ENCODE data around the gene TSPAN16. TPM values are rescaled to one million over a fixed set of nuclear protein-coding genes. Genes with fewer than 3 reads are reported as not detected.

The TSPAN16 gene
- total and polyA plus RNA-seq, 8 donors = not detected

DNA sequence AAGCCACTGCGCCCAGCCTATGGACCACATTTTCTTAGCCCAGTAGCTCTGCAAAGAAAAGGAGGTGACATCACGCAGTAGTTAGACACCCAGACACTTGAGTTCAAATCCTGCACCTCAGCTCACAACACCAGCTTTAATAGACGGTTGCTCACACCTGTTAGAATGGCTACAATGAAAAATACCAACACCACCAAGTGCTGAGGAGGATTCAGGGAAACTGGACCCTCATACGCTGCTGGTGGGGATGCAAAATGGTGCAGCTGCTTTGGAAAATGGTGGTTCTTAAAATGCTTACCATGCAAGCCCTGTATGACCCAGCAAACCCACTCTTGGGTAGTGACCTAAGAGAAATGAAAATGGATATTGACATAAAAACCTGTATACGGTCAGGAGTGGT, 22.0 kb upstream of the TSPAN16 start:
- WGBS, 2 donors = 69 to 88% methylated on average over 5 of the region's 5 CpGs
- no peak for ATAC-seq
- no peaks in the 10 kb centered on the region for H3K4me1 ChIP-seq
- H3K27me3 ChIP-seq = no peaks in the 10 kb centered on the region
- no peak for FAIRE-seq
- DNase-seq = no peak
- H3K27ac ChIP-seq = no peak overlapping the region
- H3K4me3 ChIP-seq = no peak overlapping the region
- no peaks in the 10 kb centered on the region for H3K36me3 ChIP-seq
- H3K9me3 ChIP-seq = no peaks in the 10 kb centered on the region
- TF ChIP-seq, protein P1, sequence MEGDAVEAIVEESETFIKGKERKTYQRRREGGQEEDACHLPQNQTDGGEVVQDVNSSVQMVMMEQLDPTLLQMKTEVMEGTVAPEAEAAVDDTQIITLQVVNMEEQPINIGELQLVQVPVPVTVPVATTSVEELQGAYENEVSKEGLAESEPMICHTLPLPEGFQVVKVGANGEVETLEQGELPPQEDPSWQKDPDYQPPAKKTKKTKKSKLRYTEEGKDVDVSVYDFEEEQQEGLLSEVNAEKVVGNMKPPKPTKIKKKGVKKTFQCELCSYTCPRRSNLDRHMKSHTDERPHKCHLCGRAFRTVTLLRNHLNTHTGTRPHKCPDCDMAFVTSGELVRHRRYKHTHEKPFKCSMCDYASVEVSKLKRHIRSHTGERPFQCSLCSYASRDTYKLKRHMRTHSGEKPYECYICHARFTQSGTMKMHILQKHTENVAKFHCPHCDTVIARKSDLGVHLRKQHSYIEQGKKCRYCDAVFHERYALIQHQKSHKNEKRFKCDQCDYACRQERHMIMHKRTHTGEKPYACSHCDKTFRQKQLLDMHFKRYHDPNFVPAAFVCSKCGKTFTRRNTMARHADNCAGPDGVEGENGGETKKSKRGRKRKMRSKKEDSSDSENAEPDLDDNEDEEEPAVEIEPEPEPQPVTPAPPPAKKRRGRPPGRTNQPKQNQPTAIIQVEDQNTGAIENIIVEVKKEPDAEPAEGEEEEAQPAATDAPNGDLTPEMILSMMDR (IDR thresholded peaks at IDR 0.05) = no peak
- intact Hi-C loops (cut with DNase I) = no loop called here

DNA sequence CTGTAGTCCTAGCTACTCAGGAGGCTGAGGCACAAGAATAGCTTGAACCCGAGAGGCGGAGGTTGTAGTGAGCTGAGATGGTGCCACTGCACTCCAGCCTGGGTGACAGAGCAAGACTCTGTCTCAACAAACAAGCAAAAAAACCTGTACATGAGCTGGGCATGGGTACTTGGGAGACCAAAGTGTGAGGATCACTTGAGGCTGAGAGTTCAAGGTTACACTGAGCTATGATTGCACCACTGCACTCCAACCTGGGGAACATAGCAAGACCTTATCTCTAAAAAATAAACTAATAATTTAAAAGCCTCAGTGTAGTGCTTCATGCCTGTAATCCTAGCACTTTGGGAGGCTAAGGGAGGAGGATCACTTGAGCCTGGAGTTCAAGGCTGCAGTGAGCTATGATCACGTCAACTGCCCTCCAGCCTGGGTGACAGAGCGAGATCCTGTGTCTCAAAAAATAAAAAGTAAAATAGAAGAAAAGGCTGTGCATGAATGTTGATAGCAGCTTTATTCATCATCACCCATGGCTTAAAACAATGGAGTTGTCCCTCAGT, 21.4 kb upstream of the TSPAN16 start:
- intact Hi-C loops (cut with DNase I) = no loop called here
- Histone ChIP-seq H3K27me3 (no peaks in the 10 kb centered on the region), H3K4me3 (no peak overlapping the region), H3K27ac (no peak overlapping the region), H3K9me3 (no peaks in the 10 kb centered on the region), H3K36me3 (no peaks in the 10 kb centered on the region), H3K4me1 (no peaks in the 10 kb centered on the region)
- DNase-seq (no peak), ATAC-seq (no peak), FAIRE-seq (no peak)
- TF ChIP-seq, protein P1 (IDR thresholded peaks at IDR 0.05) = no peak
- WGBS, 2 donors = 70 to 71% methylated on average over 4 of the region's 4 CpGs

DNA sequence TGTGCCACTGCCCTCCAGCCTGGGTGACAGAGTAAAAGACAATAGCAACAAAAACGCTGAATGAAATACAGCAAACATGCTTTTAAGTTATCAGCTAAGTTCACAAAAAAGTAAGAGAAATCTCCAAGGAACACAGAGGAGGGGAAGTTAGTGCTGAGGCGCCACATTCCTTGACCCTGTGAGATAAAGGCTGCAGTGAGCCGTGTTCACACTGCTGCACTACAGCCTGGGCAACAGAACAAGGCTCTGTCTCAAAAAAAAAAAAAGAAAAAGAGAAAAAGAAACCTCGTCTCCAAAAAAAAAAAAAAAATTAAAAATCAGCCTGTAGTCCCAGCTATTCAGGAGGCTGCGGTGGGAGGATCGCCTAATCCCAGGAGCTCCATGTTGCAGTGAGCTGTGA, 17.3 kb upstream of the TSPAN16 start:
- intact Hi-C loops (cut with DNase I) = no loop called here
- no peaks in the 10 kb centered on the region for H3K4me1 ChIP-seq
- FAIRE-seq = no peak

DNA sequence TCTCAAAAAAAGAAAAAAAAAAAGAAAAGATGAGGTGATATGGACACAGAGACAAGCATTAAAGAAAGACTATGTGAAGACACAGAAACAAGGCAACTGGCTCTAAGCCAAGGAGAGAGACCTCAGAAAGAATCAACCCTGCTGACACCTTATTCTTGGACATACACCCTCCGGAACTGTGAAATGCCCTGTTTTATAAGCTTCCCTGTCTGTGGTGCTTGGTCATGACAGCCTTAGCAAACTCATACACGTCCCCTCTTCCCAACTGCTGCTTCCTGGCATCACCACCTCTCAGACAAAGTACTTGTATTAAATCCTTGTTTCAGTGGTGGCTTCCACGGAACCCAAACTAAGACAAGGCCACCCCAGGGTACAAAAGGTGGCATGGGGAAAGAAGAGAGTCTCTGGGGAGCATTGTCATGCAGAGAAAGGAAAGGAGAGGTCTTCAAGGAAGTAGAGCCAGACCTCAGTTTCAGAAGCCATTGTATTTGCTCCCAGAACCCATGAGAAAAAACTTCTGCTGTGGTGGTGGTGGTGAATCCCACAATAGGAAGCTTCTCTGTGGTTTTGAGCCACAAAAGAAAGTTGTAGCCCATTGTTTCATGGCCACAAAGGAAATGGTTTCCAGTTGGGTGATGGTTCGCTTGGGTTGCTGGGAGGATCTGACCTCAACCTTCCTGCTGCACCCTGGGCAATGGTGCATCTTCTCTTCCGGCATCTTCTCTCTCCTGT, 16.3 kb upstream of the TSPAN16 start:
- no peak overlapping the region for H3K27ac ChIP-seq
- DNase-seq (no peak), FAIRE-seq (no peak), ATAC-seq (peak in 1 of 4 donors; percentile 35)
- intact Hi-C loops (cut with DNase I) = no loop called here
- H3K36me3 ChIP-seq = no peaks in the 10 kb centered on the region
- H3K4me1 ChIP-seq = no peaks in the 10 kb centered on the region
- TF ChIP-seq, protein P1 (IDR thresholded peaks at IDR 0.05) = no peak
- no peak overlapping the region for H3K4me3 ChIP-seq
- H3K27me3 ChIP-seq = no peaks in the 10 kb centered on the region
- WGBS, 2 donors = 75 to 85% methylated on average over 5 of the region's 5 CpGs
- H3K9me3 ChIP-seq = no peaks in the 10 kb centered on the region

More for the DNA sequence above, 17.3 kb upstream of the TSPAN16 start:
- no peaks in the 10 kb centered on the region for H3K27me3 ChIP-seq
- 40 to 42% methylated on average over 6 of the region's 6 CpGs for WGBS, 2 donors
- H3K4me3 ChIP-seq = no peak overlapping the region
- H3K36me3 ChIP-seq = no peaks in the 10 kb centered on the region
- H3K9me3 ChIP-seq = no peaks in the 10 kb centered on the region
- TF ChIP-seq, protein P1 (IDR thresholded peaks at IDR 0.05) = no peak
- DNase-seq = no peak
- ATAC-seq = no peak
- H3K27ac ChIP-seq = no peak overlapping the region

Data from pancreas (tissue), 10 donors.